HG02610 (cell line): Measurements from ENCODE around the gene CPSF2.
A peak's percentile ranks its signal among the peaks of the same experiment; 100 is the strongest.

Experiments
- ATAC-seq: cut with Tn5 transposase; IDR thresholded peaks from one replicate; pipeline ENCODE4 v1.9.1; 2021; ENCODE audit warnings: mild to moderate bottlenecking, moderate library complexity; ENCODE audit not compliant: unreplicated experiment

The CPSF2 gene

DNA sequence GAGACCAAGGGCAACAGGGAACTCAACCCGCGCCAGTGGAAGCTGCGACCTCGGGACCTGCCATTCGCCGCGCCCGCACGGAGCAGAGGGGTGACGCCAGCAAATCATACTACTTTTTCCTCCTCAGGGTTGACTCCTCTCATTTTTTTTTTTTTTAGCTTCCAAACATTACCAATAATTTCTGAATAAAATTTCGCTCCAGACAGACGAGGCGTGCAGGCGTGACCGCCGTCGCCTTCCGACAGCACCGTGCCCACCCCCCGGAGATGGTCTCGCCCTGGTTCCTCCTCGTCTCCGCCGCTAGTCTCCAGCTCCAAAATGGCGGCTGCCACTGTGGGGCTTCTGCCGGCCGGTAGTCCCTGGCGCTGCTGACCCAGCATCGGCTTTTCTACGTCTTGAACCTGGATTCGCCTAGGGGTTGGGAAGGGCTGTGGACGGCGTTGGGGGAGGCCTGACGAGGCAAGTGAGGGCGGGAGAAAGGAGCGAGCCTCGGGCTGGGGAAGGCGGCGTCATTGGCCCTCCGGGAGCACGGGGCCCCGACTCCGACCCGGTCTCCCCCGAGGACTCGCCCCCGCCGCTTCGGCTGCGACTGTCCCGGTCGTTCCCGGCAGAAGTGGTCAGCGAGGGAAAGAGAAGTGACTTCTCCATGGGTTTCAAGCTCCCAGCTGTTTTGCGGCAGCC lies at the start of gene CPSF2, which contains the start of gene NDUFB1:
Gene CPSF2, plus strand, starts transcription at position 300 of the 681 bp plus-strand sequence. CDS start 9,016 bp downstream, outside the sequence.
Gene NDUFB1, minus strand, starts transcription at position 37 of the 681 bp plus-strand sequence. CDS start 4,069 bp downstream, outside the sequence.
- ATAC-seq, result peak; percentile 83

DNA sequence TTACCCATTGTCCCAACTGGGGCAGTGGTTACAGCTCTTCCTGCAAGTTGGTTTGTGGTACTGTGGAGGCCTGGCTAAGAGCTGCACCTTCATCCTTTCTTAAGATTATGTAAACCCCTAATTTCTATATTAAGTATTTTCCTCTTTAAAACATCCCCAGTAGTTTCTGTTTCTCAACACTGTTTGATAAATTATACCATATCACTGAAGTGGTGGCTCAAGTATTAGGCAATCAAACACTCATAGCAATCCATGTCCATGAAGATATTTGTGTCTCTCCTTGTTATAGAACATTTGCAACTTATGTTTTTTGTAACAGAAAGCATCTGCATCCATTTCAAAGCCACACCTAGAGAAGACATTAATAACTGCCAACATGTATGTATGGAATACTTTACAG lies 47.2 kb upstream of the CPSF2 start:
- ATAC-seq, result no peak

DNA sequence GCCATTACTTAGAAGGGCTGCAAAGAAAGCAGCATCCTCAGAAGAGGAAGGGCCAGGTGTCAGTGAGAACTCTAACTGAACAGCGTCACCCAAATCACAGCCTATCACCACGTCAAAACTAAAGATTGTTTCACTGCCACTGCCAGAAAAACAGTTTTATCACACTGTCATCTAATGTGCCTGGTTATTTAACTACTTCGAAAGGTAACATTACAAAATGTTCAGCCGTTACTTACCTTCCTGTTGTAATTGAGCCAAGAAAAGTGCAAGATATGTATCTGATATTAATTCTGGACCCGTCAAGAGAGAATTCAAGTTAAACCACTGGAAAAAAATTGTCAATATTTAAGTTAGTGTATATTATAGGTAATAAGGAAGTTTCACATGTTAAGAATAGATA lies 33.3 kb upstream of the CPSF2 start:
- no peak for ATAC-seq

DNA sequence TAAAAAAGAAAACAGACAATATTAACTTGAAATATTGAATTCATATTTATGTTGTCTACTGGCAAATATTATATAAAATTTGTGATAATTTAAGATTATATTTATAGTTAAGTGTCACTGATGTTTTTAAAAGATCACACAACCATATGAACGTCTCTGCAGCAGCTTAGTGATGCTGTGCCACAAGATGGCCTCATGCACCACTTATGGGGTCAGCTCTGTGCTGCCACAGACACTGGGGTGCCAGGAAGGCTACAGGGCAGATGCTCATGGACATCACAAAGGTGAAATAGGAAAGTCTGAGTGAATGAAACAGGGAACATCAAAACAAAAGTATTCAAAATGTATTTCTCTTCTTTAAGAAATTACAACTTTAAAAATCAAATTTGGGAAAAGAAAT lies 28.4 kb upstream of the CPSF2 start:
- no peak for ATAC-seq

DNA sequence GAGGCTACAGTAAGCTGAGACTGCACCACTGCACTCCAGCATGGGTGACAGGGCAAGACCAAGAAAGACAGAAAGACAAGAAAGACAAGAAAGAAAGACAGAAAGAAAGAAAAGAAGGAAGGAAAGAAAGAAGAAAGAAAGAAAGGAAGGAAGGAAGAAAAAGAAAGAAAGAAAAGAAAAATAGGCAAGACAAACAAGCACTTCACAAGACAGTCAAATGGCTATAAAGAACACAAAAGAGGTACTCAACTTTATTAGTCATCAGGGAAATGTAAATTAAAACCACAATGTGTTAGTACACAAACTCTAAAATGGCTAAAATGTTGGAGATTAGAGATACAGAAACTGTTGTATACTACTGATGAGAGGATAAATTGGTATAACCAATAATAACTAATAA lies 22.0 kb upstream of the CPSF2 start:
- ATAC-seq, result no peak

DNA sequence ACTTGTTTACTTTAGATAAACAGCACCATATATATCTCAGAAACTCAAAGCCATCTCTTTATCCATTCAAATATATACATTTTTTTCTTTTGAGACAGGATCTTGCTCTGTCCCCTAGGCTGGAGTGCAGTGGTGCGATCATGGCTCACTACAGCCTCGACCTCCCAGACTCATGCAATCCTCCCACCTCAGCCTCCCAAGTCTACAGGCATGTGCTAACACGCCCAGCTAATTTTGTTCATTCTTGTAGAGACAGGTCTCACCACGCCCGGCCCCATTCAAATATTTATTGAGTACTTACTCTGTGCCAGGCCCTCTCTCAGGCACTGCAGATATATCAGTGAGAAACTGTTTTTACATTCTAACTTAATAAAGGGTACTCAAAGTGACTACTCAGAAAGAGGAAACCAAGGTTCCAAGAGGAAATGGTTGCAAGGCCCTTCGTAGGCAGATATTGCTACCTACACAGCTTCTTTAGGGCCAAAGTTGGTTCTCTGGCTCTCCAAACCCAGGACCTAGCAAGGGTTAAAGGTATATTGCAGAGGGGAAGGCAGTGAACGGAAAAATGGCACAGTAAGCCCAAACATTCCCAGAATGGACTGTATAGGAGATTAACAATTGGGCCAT lies 18.3 kb upstream of the CPSF2 start:
- ATAC-seq, result no peak

DNA sequence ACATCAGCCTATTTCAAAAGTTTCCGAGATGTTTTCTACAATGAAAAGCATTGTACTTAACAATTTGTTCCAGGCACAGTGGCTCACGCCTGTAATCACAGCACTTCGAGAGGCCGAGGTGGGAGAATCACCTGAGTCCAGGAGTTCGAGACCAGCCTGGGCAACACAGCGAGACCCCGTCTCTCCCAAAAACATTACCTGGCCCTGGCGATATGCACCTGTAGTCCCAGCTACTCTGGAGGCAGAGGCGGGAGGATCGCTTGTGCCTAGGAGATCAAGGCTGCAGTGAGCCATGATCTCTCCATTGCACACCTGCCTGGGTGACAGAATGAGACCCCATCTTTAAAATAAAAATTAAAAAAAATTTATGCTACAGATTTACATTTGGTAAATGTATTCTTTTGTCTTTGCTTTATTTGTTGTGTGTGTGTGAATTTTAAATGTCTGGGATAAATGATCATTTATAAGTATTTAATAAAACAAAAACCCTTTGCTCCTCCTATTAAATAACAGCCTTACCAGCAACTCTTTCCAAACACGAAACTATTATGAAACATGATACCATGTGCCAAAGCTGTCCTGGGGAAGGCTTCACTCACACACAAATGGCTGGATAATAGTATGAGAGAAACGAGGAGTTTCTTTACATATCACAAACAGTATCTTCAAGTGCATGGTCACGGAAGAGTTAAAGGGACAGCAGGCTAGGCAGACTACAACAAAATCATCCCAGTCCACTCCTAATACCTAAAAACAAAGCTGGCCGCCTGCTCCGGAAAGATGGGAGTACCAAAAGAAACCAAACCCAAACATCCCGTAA lies 16.5 kb upstream of the CPSF2 start:
- no peak for ATAC-seq

DNA sequence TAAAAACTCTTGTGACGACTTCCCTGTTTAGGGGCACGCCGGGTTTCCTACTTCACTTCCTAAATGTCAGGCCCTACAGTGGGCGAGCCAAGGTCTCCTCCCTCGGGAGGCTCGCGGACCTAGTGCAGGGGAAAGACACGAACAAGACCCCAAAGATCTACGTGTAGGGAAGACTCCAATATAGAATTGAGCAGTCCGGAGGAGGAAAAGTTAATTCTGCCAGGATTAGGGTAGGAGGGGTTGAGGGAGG lies 16.0 kb upstream of the CPSF2 start:
- ATAC-seq, result peak; percentile 13

DNA sequence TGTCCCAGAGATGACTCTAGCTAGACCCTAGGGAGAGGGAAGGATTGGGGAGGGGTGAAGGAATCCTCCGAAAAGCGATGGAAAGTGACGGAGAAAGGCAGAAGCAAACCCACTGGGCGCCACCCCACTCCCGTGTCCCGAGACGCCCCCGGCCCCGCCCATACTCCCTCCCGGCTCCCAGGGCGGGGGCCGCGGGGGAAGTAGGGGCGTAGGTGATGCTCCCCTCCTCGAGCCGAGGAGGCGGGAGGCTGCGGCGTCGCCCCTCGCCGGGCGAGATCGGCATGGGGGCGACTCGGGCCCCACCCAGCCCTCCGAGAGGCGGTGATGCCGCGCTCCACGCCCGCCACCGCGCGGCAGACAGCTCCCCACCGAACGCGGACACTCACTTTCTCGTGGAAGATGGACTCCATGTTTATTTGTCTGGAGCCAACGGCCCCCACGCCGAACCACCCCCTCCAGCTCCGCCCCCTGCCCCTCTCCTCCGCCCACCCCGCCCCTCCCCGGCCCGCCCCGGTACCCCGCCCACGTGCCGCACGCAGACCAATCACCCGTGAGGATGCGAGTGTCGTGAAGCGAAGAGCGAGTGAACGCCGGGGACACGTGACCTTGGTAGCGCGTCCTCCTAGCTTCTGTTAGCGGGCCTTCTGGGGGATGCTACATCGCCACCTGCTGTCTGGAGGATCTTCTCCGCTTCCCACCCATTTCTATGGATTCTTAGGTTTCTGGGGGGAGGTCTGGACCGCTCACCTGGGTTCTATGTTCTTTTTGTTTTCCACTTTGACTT lies 15.4 kb upstream of the CPSF2 start, which contains the start of gene ATXN3:
Gene ATXN3, minus strand, starts transcription at position 440 of the 784 bp plus-strand sequence. Its CDS starts 30 bp downstream, at position 410.
- ATAC-seq, result peak; percentile 89

DNA sequence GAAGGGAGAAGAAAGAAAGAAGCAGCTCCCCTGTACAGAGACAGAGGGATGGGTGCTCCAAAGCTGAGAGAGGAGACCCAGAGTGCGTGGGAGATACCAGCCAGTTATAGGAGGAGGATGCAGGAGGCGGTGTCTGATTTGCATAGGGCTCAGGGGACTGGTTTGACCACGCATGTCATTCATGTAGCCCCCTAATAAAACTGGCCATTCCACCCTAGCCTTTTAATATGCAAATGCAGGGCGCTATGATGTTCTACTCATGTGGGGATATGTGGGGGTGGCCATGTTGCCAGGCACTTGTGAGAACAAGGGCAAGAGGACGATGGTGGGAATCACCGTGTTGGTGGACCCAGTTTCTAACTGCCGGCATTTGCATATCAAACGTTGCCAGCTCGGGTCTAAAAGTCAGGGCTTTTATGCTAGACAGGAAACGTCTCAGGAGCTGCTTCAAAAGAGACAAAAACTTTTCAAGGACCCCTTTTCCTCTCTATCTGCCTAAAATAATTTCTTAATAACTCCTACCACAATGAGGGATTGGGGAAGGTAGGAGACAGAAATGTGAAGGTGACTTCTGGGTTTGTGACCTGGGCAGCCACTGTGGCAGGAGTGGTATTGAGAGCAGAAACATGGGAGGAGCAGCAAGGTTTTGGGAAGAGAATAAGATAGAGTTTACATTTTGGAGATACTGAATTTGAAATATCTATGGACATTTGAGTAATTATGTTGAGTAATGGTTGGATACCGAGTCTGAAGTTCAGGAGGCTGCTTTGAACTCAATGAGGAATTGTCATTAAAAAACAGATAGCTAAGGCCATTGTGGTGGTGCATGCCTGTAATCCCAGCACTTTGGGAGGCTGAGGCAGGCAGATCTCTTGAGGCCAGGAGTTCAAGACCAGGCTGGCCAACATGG lies 13.2 kb upstream of the CPSF2 start:
- no peak for ATAC-seq

DNA sequence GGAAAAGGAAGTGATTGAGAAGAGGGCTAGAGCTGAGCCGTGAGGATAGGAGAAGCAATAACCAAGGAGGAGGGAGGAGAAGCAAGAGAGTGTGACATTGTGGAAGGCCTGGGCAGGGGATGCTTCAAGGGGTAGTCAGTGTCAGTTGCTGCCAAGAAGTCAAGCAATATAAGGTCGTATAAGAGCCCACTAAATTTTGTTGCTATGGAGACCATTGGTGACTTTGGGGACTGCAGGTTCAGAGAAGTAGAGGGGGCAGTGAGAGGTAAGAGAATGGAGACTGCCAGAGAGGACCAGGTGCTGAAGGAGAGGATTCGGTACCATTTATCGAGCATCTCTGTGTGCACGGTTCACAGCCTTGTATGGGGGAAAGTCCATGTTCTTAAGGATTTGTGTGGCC lies 12.3 kb upstream of the CPSF2 start:
- no peak for ATAC-seq

DNA sequence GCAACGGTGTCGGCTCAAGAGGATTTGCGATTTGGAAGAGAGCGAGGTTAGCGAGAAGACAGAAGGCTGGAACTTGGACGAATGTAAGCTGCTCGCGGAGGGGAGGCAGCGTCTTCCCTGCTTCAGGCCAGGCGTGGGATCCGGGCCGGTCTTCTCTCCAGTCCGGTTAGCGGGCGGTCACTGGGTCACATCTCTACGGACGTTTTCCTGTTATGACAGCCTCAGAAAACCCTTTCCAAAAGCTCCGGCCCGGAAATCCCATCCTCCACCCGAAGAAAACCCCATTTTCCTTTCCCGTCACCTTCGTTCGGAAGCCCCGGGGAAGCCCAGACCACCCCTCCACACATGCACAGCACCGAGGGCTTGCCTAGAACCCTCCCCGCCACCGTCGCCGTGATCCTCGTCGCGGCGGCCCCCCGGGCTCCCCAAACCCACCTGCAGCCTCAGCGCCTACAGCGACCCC lies 531 bp upstream of the CPSF2 start:
- peak; percentile 31 for ATAC-seq

DNA sequence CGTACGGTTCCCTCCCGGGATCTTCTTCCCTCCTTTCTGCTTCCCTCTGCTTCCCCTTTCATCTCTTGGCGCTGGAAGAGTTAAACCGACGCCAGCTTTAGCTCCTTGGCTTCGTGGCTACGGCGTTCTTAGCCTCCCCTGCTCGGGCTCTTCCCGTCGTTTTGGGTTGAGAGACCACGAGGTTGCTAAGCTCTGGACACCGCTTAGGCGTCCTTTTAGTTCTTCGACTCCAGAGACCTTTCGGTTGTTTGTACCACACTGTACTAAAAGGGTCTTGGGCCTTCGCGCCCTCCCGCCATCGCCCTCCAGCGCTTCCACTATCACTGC lies 545 bp downstream of the CPSF2 start:
- no peak for ATAC-seq

DNA sequence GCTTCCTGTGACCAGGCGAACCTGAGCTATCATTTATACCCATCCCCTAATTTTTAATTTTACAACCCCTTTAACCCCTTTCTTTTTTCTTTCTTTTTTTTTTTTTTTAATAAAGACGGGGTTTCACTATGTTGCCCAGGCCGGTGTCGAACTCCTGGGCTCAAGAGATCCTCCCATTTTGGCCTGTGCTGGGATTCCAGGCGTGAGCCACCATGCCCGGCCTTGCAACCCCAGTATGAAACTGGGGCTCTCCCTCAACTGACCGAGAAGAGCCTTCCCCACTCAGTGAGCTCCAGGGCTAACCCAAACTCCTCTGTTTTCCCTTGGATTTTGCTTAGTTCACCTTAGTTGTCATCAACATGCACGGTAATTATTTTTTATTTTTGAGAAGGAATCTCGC lies 992 bp downstream of the CPSF2 start:
- ATAC-seq, result no peak

DNA sequence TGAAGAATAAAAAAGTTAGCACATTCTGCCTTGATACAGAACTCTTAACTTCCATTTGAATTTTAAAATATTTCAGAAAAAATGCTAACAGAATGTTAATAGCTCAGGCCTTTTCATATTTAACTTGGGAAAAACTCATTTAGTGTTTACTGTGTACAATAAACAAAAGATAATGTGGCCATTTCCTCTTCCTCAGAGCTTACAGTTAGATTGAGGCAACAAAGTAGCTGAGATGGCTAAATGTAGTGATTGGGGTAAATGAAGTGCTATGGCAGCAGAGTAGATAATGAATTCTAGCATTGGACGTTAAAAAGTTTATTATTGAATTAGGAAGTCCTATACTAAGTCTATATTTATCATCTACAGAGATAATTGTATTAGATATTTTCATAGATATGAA lies 12.7 kb downstream of the CPSF2 start:
- ATAC-seq, result no peak

DNA sequence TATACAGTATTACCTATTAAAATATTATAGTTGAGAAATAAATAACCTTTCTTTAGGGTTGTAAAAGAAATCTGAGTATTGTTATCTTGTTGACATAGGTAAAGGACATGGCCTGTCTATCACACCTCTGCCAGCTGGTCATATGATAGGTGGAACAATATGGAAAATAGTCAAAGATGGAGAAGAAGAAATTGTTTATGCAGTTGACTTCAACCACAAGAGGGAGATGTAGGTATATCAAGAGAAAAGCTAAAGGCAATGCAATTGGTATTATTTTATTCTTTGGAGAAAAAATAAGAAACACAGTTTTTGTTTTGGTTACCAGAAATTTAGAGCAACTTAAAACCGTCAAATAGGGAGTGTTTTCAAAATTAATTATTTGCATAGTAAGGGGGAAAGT lies 13.5 kb downstream of the CPSF2 start:
- ATAC-seq, result no peak

DNA sequence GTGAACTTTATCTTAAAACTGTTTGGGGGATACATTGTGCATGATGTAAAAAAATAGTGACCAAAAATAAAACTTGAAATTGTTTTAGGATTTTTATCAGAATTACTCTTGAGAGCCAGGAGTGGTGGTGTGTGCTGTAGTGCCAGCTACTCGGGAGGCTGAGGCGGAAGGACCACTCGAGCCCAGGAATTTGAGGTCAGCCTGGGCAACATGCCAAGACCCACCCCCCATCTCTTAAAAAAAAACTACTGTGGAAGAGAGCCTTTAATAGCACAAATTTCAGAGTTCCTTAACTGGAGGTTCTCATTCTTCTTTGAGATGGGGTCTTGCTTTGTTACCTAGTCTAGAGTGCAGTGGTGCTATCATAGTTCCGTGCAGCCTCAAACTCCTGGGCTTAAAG lies 21.5 kb downstream of the CPSF2 start:
- ATAC-seq, result no peak

DNA sequence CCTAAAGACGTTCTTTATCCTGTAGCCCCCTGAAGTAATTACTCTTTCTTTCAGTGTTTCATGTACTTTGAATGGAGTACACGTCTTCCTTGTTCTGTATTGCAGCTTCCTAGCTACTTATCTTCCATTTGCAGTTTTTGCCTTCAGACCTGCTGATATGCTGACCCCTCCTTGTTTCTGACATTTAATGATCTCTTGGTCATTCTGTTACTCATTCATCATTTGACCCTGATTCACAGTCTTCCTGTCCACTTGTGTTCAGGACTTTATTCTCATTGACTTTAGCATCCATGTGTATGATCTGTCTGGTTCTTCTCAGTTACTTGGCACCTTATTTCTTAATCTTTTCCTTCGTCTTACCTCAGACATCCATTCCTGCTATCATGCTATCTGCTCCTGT lies 22.2 kb downstream of the CPSF2 start:
- ATAC-seq, result no peak

DNA sequence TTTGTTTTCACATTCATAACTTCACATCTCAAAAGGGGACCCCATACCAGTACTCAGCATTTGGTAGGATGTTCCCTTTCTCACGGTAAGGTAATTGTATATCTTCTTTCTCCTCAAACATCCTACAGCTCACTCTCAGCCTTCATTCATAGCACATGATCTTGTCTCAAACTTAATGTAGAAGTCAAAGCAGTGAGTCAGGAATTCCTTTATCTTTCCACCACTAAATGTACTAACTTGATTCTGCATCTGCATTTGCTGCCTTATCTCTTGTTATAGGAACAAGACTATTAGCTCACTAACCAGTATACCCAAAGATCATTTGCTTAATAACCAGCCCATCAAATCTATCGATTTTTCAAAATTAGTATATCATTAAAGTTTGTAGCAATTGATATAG lies 22.9 kb downstream of the CPSF2 start:
- no peak for ATAC-seq

DNA sequence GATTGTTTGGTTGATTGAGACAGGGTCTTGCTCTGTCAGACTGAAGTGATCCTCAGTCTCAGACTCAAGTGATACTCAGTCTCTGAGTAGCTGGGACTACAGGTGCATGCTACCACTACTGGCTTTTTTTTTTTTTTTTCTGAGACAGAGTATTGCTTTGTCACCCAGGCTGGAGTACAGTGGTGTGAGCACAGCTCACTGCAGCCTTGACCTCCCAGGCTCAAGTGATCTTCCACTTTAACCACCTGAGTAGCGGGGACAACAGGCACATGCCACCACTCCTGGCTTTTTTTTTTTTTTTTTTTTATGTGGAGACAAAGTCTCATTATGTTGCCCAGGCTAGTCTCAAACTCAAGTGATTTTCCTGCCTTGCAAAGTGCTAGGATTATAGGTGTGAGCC lies 31.8 kb downstream of the CPSF2 start:
- no peak for ATAC-seq
